ENCODE results near the gene POLH.
"Not testable (repeated sequence)": the region's sequence is repeated elsewhere in the genome, so short reads cannot be mapped to it uniquely, and the experiment has no call there.

POLH gene

DNA sequence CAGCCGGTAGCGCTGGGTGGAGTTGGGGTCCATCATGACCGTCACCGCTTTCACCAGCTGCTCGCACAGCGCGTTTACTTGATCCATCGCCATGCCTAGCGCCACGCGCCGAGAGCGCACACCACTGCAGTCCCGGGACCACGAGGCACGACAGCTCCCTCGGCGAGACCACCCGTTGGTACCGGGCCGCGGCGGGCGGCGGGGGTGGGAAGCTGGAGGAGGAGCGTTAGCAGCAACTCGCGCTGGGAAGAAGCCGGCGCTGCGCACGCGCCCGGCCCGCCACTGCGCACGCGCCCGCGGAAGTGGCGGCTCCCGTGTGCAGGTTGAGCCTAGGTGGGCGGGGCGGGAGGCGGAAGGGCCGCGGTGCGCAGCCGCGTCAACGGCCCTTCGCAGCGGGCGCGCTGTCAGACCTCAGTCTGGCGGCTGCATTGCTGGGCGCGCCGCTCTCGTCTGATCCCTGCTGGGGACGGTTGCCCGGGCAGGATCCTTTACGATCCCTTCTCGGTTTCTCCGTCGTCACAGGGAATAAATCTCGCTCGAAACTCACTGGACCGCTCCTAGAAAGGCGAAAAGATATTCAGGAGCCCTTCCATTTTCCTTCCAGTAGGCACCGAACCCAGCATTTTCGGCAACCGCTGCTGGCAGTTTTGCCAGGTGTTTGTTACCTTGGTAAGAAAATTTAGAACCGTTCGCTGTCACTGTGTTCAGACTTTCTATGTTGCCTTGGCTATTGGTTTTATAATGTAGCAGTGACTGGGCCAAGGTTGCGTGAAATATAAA is at the start of gene POLH, which contains the start of gene XPO5:
POLH (plus strand) TSS at position 414 of the 780 bp plus-strand sequence. CDS start 6,135 bp downstream, outside the sequence.
XPO5 (minus strand) TSS at position 267 of the 780 bp plus-strand sequence; CDS start at position 93, 174 bp downstream.
- DNase-seq: peak; percentile 62

GRCh38 chr6:43532201-43532600 is 43.8 kb upstream of the POLH start:
- DNase-seq: no peak

DNA sequence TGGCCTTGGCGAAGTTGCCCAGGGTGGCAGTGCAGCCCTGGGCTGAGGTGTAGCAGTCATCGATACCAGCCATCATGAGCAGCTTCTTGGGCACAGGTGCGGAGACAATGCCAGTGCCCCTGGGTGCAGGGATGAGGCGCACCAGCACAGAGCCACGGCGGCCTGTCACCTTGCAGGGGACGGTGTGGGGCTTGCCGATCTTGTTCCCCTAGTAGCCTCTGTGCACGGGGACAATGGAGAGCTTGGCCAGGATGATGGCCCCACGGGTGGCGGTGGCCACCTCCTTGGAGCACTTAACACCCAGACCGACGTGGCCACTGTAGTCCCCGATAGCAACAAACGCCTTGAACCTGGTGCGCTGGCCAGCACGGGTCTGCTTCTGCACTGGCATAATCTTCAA is 37.0 kb upstream of the POLH start:
- not testable (repeated sequence) for DNase-seq

- DNase-seq: not testable (repeated sequence)
Measured at GRCh38 chr6:43539409-43539808, 36.6 kb upstream of the POLH start.

DNA sequence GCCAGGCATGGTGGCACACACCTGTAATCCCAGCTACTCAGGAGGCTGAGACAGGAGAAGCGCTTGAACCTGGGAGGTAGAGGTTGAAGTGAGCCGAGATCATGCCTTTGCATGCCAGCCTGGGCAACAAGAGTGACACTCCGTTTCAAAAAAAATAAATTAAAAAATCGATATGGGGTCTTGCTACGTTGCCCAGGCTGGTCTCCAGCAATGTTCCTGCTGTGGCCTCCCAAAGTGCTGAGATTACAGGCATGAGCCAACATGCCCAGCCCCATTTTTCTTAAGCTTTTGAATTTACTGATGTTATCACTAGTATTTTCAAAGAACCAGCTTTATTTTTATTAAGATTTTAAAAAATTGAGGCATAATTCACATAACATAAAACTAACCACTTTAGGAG is 35.5 kb upstream of the POLH start:
- no peak for DNase-seq

- no peak for DNase-seq
Measured at GRCh38 chr6:43541774-43542471, 34.1 kb upstream of the POLH start.

GRCh38 chr6:43544461-43544860 is 31.5 kb upstream of the POLH start:
- no peak for DNase-seq

DNA sequence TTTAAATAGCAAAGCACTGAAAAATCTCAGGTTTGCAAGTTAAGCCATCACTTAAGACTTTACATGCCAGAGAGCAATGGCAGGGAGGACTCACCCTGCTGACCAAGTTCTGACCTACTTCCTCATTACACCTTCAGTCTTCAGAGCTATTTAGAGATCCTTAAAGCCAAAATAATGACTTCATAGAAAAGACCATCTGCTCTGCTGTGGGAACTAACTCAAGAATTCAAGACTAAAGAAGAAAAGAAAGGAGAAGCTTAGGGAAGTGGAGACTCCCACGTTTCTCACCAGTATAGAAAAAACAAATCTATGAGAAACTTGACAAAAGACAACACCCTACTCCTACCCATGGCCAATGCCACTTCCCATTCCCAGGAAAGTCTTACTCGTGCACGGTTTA is 28.8 kb upstream of the POLH start:
- DNase-seq: no peak

- not testable (repeated sequence) for DNase-seq
Measured at GRCh38 chr6:43557620-43558019, 18.4 kb upstream of the POLH start.

GRCh38 chr6:43559328-43559727 is 16.7 kb upstream of the POLH start:
- DNase-seq: no peak

DNA sequence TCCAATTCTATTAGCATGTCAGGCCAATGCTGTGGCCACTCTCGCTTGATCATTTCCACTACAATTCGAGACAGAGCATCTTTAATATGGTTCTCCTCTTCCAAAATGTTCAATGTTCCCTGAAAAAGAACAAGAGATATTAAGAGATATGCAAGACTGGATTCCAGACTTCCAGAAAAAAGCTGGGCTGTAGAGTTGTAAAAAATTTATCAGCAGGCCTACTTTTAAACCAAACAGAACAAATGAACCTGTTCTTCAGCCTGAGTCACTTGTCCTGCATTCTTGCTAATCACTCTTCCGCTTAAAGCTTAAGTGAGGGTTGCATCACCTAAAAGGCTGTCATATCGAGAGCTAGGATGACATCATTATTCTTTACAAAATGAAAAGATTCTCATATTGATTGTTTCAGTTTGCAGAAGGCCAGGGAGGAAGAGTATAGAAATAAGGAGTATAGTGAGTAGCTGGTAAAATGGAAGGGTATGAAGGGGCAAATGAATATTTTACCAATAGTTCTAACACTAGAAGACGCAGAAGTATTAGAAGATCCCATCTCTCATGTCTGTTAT is 5.0 kb upstream of the POLH start:
- DNase-seq: no peak

DNA sequence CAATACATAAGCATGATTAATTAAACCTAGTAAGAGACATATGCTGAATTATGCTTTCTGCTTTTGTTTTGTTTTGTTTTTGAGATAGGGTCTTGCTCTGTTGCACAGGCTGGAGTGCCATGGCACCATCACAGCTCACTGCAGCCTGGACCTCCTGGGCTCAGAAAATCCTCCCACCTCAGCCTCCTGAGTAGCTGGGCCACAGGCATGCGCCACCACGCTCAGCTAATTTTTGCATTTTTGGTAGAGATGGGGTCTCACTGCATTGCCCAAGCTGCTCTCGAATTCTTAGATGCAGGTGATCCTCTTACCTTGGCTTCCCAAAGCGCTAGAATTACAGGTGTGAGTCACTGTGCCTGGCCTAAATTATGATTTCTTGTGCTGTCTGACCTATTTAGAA is 4.0 kb upstream of the POLH start:
- no peak for DNase-seq

DNA sequence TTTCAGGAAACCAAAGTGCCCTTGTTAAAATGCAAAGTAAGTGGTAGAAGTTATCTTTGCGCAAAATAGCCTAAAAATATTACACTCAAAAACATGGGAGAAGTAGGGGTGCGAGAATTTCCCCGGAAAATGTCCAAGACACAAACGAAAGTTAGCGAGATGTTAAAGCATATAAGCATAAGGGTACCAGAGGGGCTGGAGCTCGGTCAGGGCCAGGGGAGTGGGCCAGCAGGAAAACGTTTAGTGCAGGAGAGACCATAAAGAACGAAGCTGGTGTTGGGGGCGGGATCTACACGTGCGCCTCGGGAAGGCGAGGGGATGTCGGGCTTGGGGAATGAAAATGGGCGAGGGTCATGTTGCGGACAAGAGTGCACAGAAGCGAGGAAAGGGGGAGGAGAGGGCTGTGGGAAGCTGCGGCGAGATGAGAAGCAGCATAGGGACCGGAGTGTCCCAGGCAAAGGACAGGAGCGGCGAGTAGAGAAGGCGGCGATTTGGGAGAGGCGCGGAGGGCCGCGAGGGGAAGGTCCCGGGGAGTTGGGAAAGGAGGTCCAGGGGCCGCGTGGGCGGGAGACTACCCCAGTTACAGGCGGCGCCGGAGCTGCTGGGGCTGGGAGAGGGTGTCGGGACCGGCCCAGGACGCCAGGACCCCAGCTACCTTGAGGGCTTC is 747 bp upstream of the POLH start:
- DNase-seq: no peak

- DNase-seq: no peak
Measured at GRCh38 chr6:43578748-43579147, 2.8 kb downstream of the POLH start.

- DNase-seq: no peak
Measured at GRCh38 chr6:43579171-43579570, 3.2 kb downstream of the POLH start.

DNA sequence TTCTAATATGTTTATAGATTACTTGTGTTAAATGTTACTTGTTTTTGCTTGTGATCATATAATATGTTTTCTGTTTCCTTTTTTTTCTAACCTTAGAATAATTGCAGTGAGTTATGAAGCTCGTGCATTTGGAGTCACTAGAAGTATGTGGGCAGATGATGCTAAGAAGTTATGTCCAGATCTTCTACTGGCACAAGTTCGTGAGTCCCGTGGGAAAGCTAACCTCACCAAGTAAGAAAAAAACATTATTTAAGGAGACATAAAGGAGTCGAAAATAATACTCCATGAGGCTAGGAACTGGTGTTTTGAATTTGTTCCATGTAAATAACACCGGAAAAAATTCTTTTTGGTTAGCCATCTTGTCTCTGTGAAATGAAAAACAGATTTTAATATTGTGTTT is 6.9 kb downstream of the POLH start:
- DNase-seq: no peak

GRCh38 chr6:43584892-43585570 is 9.0 kb downstream of the POLH start:
- DNase-seq: no peak

- no peak for DNase-seq
Measured at GRCh38 chr6:43588194-43588593, 12.2 kb downstream of the POLH start.

DNA sequence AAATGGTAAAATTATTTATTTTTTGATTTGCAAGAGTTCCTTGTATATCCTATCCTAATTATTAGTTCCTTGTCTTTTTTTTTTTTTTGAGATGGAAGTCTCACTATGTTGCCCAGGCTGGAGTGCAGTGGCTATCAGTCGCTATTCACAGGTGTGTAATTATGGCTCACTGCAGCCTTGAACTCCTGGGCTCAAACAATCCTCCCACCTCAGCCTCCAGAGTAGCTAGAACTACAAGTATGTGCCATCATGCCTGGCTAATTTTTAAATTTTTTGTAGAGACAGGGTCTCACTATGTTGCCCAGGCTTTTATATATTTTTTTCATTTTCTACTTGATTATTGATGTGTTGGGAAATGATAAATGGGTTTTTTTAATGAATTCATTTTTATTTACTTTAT is 13.6 kb downstream of the POLH start:
- DNase-seq: not testable (repeated sequence)

DNA sequence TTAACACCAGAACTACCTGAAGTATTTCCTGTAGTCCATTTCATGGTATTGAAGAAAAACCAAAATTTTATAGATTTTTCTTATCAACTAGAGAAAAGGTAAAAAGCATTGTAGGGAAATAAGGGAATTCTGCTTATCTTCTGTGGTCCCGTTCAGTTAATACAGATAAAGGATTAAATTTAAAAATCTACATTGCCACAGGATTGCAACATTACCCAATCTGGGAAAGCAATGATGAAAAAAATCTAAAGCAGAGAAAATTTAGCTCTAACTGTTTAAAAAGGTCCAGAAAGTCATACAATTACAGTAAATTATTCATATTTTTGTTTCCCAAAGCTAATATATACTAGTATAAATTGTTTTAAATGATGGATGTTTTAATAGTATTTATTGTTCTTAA is 18.0 kb downstream of the POLH start:
- no peak for DNase-seq

GRCh38 chr6:43600595-43600994 is 24.6 kb downstream of the POLH start:
- DNase-seq: no peak

GRCh38 chr6:43604174-43604573 is 28.2 kb downstream of the POLH start:
- DNase-seq: no peak

- no peak for DNase-seq
Measured at GRCh38 chr6:43606019-43606418, 30.0 kb downstream of the POLH start.

Measured in NCI-H2081 treated with DMSO at 0.1 percent for 48 hours (cell line).